HepG2 (cell line): Measurements from ENCODE around the gene HSF4. TPM values are rescaled to one million over a fixed set of nuclear protein-coding genes. Genes with fewer than 3 reads are reported as not detected.

Source experiments
- BHLHE40 ChIP-seq: IDR thresholded peaks from 2 replicates; pipeline ENCODE4 v1.6.1; 2011; ENCODE audit warnings: low read length, improper control_type of control experiment
- BORCS8-MEF2B ChIP-seq: sonication (generic); formaldehyde crosslinking; IDR thresholded peaks from 2 replicates; pipeline ENCODE4 v1.8.0; 2022; ENCODE audit warnings: mild to moderate bottlenecking, missing genetic modification reagents
- EP300 ChIP-seq, 3 experiments: sonication (generic) in 1 of 3; formaldehyde crosslinking in 1 of 3; IDR thresholded peaks; 2 replicates each; pipeline versions ENCODE4 v1.5.1 to v1.6.1; 2011 to 2020; ENCODE audit warnings: low read depth in 2 of 3, low read length in 2 of 3, borderline replicate concordance in 1 of 3, improper control_type of control experiment in 1 of 3, mild to moderate bottlenecking in 1 of 3, missing genetic modification reagents in 1 of 3, moderate library complexity in 1 of 3
- HOXA3 ChIP-seq: sonication (generic); formaldehyde crosslinking; IDR thresholded peaks from 2 replicates; pipeline ENCODE4 v1.5.0; 2020; ENCODE audit warnings: missing genetic modification reagents
- MIER3 ChIP-seq: IDR thresholded peaks from 2 replicates; pipeline ENCODE4 v1.6.1; 2016; ENCODE audit warnings: missing compliant biosample characterization, borderline replicate concordance
- MTF2 ChIP-seq: sonication (generic); formaldehyde crosslinking; IDR thresholded peaks from 2 replicates; pipeline ENCODE4 v1.5.0; 2020; ENCODE audit warnings: missing genetic modification reagents, borderline replicate concordance
- REXO4 ChIP-seq: sonication (generic); formaldehyde crosslinking; IDR thresholded peaks from 2 replicates; pipeline ENCODE4 v1.8.0; 2022; ENCODE audit warnings: missing genetic modification reagents, mild to moderate bottlenecking, borderline replicate concordance
- SAP130 ChIP-seq: IDR thresholded peaks from 2 replicates; pipeline ENCODE4 v1.6.1; 2016; ENCODE audit warnings: low read depth
- TGIF2 ChIP-seq: IDR thresholded peaks from 2 replicates; pipeline ENCODE4 v1.6.1; 2016; ENCODE audit warnings: control low read depth, missing compliant biosample characterization
- ZBTB1 ChIP-seq: sonication (generic); formaldehyde crosslinking; IDR thresholded peaks from 2 replicates; pipeline ENCODE4 v1.4.0; 2020; ENCODE audit warnings: missing genetic modification reagents, borderline replicate concordance
- ZMYM3 ChIP-seq: sonication (generic); formaldehyde crosslinking; IDR thresholded peaks from 2 replicates; pipeline ENCODE4 v1.5.1; 2020; ENCODE audit warnings: mild to moderate bottlenecking, missing genetic modification reagents
- ZMYM4 ChIP-seq: sonication (generic); formaldehyde crosslinking; IDR thresholded peaks from 2 replicates; pipeline ENCODE4 v1.8.1; 2023; ENCODE audit warnings: mild to moderate bottlenecking, missing genetic modification reagents
- ZNF205 ChIP-seq: IDR thresholded peaks from 2 replicates; pipeline ENCODE4 v1.6.1; 2018; ENCODE audit warnings: missing biosample characterization, missing genetic modification reagents
- ZNF441 ChIP-seq: sonication (generic); formaldehyde crosslinking; IDR thresholded peaks from 2 replicates; pipeline ENCODE4 v1.7.0; 2021; ENCODE audit warnings: missing genetic modification reagents, borderline replicate concordance
- ZNF510 ChIP-seq: sonication (generic); formaldehyde crosslinking; IDR thresholded peaks from 2 replicates; pipeline ENCODE4 v1.4.0; 2020; ENCODE audit warnings: low read depth, mild to moderate bottlenecking, missing genetic modification reagents
- ZNF563 ChIP-seq: sonication (generic); formaldehyde crosslinking; IDR thresholded peaks from 2 replicates; pipeline ENCODE4 v1.8.0; 2022; ENCODE audit warnings: mild to moderate bottlenecking, moderate library complexity, missing genetic modification reagents
- ZNF670 ChIP-seq: sonication (generic); formaldehyde crosslinking; IDR thresholded peaks from 2 replicates; pipeline ENCODE4 v1.8.0; 2022; ENCODE audit warnings: mild to moderate bottlenecking, missing genetic modification reagents, borderline replicate concordance
- ZNF672 ChIP-seq: sonication (generic); formaldehyde crosslinking; IDR thresholded peaks from 2 replicates; pipeline ENCODE4 v1.8.1; 2022; ENCODE audit warnings: missing genetic modification reagents
- ZNF724P ChIP-seq: sonication (generic); formaldehyde crosslinking; IDR thresholded peaks from 2 replicates; pipeline ENCODE4 v1.8.0; 2022; ENCODE audit warnings: missing genetic modification reagents, borderline replicate concordance
- ZSCAN25 ChIP-seq: sonication (generic); formaldehyde crosslinking; IDR thresholded peaks from 2 replicates; pipeline ENCODE4 v1.8.0; 2022; ENCODE audit warnings: mild to moderate bottlenecking, missing genetic modification reagents
- ZSCAN29 ChIP-seq: sonication (generic); formaldehyde crosslinking; conservative IDR thresholded peaks from 2 replicates; pipeline ENCODE4 v1.4.0; 2020; ENCODE audit warnings: mild to moderate bottlenecking, missing genetic modification reagents
- polyA plus RNA-seq, 8 experiments: library from polyadenylated mRNA; depleted of rRNA in 3 of 8; stranded (reverse) in 7 of 8; unstranded in 1 of 8; fragments of >200 nt; fragmentation: Illumina TruSeq in 4 of 8; extraction: Trizol in 4 of 8; gene quantifications; 2 replicates each; pipeline versions ENCODE4 v1.2.1 to v1.2.3, GENCODE V29; 2011 to 2016; ENCODE audit warnings: low read depth in 4 of 8, missing spikeins in 1 of 8, mixed read lengths in 1 of 8; ENCODE audit not compliant: insufficient read depth in 1 of 8
- total RNA-seq, 5 experiments: library from RNA; depleted of rRNA; stranded (reverse); fragments of >200 nt; fragmentation: Illumina TruSeq; extraction: Trizol; gene quantifications; 2 replicates each; pipeline ENCODE4 v1.2.3, GENCODE V29; 2016; ENCODE audit warnings: low read depth in 1 of 5
- TF ChIP-seq, protein P1 (sequence below): sonication (generic); formaldehyde crosslinking; IDR thresholded peaks from 2 replicates; pipeline ENCODE4 v1.4.0; 2020; ENCODE audit warnings: mild to moderate bottlenecking, missing genetic modification reagents
- TF ChIP-seq, protein P2 (sequence below): sonication (generic); formaldehyde crosslinking; IDR thresholded peaks from 2 replicates; pipeline ENCODE4 v1.5.1; 2020; ENCODE audit warnings: mild to moderate bottlenecking, moderate library complexity, missing genetic modification reagents
- TF ChIP-seq, protein P3 (sequence below): sonication (generic); formaldehyde crosslinking; IDR thresholded peaks from 2 replicates; pipeline ENCODE4 v1.4.0; 2020; ENCODE audit warnings: missing genetic modification reagents, mild to moderate bottlenecking, borderline replicate concordance
- TF ChIP-seq, protein P4 (sequence below): IDR thresholded peaks from 2 replicates; pipeline ENCODE4 v1.6.1; 2016; ENCODE audit warnings: missing compliant biosample characterization, missing genetic modification reagents, borderline replicate concordance

HSF4 gene
- total and polyA plus RNA-seq, 2 of the 13 experiments (the other 11 are each of a cell fraction or from before 2014, with no cell fraction given), result 3.5 to 16.9 TPM

DNA sequence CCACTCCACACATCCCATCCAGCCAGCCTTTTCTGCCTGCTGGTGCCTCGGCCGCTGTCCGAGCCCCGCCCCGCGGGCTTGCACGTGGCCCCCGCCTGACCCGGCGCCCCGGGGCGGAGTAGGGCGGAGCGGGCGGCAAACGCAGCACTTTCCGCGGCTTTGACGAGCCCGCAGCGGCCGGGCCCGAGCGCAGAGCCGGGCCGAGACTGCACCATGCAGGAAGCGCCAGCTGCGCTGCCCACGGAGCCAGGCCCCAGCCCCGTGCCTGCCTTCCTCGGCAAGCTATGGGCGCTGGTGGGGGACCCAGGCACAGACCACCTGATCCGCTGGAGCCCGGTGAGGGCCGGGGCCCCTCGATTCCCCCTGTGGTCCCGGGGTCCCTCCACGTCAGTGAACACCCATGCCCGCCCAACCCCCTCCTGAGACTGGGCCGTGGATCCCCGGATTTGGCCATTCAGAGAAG is at the start of gene HSF4 (continued):
- TF ChIP-seq, protein P1, sequence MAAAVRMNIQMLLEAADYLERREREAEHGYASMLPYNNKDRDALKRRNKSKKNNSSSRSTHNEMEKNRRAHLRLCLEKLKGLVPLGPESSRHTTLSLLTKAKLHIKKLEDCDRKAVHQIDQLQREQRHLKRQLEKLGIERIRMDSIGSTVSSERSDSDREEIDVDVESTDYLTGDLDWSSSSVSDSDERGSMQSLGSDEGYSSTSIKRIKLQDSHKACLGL (CRISPR knock-in tag), result peak; percentile 84; the same call in 1 of the 2 replicates
- TF ChIP-seq ZNF724P (CRISPR knock-in tag), result peak; percentile 91; the same call in 1 of the 2 replicates
- peak; percentile 79; the same call in 1 of the 2 replicates for TF ChIP-seq TGIF2 (CRISPR knock-in tag)
- TF ChIP-seq BHLHE40, result peak; percentile 93
- TF ChIP-seq ZNF563 (CRISPR knock-in tag), result peak; percentile 90; the same call in 1 of the 2 replicates
- TF ChIP-seq ZMYM3 (CRISPR knock-in tag), result no peak
- TF ChIP-seq, protein P2, sequence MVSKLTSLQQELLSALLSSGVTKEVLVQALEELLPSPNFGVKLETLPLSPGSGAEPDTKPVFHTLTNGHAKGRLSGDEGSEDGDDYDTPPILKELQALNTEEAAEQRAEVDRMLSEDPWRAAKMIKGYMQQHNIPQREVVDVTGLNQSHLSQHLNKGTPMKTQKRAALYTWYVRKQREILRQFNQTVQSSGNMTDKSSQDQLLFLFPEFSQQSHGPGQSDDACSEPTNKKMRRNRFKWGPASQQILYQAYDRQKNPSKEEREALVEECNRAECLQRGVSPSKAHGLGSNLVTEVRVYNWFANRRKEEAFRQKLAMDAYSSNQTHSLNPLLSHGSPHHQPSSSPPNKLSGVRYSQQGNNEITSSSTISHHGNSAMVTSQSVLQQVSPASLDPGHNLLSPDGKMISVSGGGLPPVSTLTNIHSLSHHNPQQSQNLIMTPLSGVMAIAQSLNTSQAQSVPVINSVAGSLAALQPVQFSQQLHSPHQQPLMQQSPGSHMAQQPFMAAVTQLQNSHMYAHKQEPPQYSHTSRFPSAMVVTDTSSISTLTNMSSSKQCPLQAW (CRISPR knock-in tag), result peak; percentile 85
- TF ChIP-seq ZBTB1 (CRISPR knock-in tag), result no peak
- 0 out of 2 replicates have a peak, but pooled peaks have one; percentile 19 for TF ChIP-seq MTF2
- TF ChIP-seq ZSCAN25 (CRISPR knock-in tag), result peak; percentile 87
- TF ChIP-seq ZNF441 (CRISPR knock-in tag), result peak; percentile 94
- peak; percentile 74; the same call in 1 of the 2 replicates for TF ChIP-seq REXO4 (CRISPR knock-in tag)
- TF ChIP-seq ZNF672 (CRISPR knock-in tag), result peak; percentile 70; the same call in 1 of the 2 replicates
- TF ChIP-seq, protein P3, sequence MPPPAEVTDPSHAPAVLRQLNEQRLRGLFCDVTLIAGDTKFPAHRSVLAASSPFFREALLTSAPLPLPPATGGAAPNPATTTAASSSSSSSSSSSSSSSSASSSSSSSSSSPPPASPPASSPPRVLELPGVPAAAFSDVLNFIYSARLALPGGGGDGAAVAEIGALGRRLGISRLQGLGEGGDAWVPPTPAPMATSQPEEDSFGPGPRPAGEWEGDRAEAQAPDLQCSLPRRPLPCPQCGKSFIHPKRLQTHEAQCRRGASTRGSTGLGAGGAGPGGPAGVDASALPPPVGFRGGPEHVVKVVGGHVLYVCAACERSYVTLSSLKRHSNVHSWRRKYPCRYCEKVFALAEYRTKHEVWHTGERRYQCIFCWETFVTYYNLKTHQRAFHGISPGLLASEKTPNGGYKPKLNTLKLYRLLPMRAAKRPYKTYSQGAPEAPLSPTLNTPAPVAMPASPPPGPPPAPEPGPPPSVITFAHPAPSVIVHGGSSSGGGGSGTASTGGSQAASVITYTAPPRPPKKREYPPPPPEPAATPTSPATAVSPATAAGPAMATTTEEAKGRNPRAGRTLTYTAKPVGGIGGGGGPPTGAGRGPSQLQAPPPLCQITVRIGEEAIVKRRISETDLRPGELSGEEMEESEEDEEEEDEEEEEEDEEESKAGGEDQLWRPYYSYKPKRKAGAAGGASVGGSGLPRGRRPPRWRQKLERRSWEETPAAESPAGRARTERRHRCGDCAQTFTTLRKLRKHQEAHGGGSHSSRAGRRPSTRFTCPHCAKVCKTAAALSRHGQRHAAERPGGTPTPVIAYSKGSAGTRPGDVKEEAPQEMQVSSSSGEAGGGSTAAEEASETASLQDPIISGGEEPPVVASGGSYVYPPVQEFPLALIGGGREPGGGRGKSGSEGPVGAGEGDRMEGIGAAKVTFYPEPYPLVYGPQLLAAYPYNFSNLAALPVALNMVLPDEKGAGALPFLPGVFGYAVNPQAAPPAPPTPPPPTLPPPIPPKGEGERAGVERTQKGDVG, result no peak
- peak; percentile 98 for TF ChIP-seq BORCS8-MEF2B (CRISPR knock-in tag)
- TF ChIP-seq ZSCAN29, result 0 out of 2 replicates have a peak, but pooled peaks have one; percentile 34
- peak; percentile 92 for TF ChIP-seq SAP130 (CRISPR knock-in tag)
- TF ChIP-seq ZNF670 (CRISPR knock-in tag), result peak; percentile 57; the same call in 1 of the 2 replicates
- peak; percentile 59; the same call in 1 of the 2 replicates for TF ChIP-seq ZMYM4 (CRISPR knock-in tag)
- TF ChIP-seq, protein P4, sequence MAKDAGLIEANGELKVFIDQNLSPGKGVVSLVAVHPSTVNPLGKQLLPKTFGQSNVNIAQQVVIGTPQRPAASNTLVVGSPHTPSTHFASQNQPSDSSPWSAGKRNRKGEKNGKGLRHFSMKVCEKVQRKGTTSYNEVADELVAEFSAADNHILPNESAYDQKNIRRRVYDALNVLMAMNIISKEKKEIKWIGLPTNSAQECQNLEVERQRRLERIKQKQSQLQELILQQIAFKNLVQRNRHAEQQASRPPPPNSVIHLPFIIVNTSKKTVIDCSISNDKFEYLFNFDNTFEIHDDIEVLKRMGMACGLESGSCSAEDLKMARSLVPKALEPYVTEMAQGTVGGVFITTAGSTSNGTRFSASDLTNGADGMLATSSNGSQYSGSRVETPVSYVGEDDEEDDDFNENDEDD (CRISPR knock-in tag), result peak; percentile 96
- peak; percentile 66 for TF ChIP-seq ZNF205
- peak; percentile 93 for TF ChIP-seq HOXA3 (CRISPR knock-in tag)
- no peak for TF ChIP-seq ZNF510 (CRISPR knock-in tag)
- no peak for TF ChIP-seq MIER3
- peak; percentile 21 to 70; a peak in 2 of 4 replicates for TF ChIP-seq EP300 (IDR thresholded peaks at IDR 0.05; ENCODE audit: low read depth in 2 of 2, low read length in 2 of 2)
- peak; percentile 72 for TF ChIP-seq EP300 (CRISPR knock-in tag; IDR thresholded peaks at IDR 0.05; ENCODE audit: borderline replicate concordance)
